GM12878 (cell line): Measurements from ENCODE around the gene FDX2. TPM values are rescaled to one million over a fixed set of nuclear protein-coding genes. Genes with fewer than 3 reads are reported as not detected.

Experiments
- ATAC-seq: fragments of 200-7000 bp; cut with Tn5 transposase; 3 replicates; pipeline ENCODE4 v1.9.1; 2020; ENCODE audit warnings: mild to moderate bottlenecking, moderate library complexity
- BruUV-seq: library from RNA; stranded (reverse); fragments of 400-500 nt; replicated peaks from 2 replicates; lab custom pipeline; 2021; lab: Mats Ljungman, UMichigan
- CTCF ChIA-PET: fragments of 300-600 bp; sonication (Branson Sonifier 250); formaldehyde crosslinking; extraction: SDS; loops from one replicate; lab custom pipeline; 2021; ENCODE audit warnings: inconsistent platforms; lab: Yijun Ruan, JAX
- POLR2A ChIA-PET: fragments of 350-600 bp; formaldehyde crosslinking; extraction: SDS; loops from one replicate; lab custom pipeline; 2021; ENCODE audit warnings: inconsistent platforms; lab: Charles Lee
- RAD21 ChIA-PET: fragments of 300-600 bp; sonication (Branson Sonifier 250); formaldehyde crosslinking; loops from one replicate; lab custom pipeline; 2023; ENCODE audit warnings: antibody characterized with exemption; ENCODE audit not compliant: unreplicated experiment; lab: Charles Lee
- SMC1A ChIA-PET: fragments of 300-600 bp; sonication (Branson Sonifier 250); formaldehyde crosslinking; loops from one replicate; lab custom pipeline; 2023; ENCODE audit not compliant: unreplicated experiment, uncharacterized antibody; lab: Charles Lee
- DNase-seq: peaks from one replicate; pipeline ENCODE4 v3.0.0-alpha.2; 2011; ENCODE audit warnings: low read depth, low spot score
- FAIRE-seq: peaks from 3 replicates; lab custom pipeline; 2011; peaks lifted over from hg19 to GRCh38; lab: Jason Lieb, UNC
- H2AFZ ChIP-seq: 2 replicates; pipeline ENCODE4 v1.6.0; 2011; ENCODE audit warnings: low read depth, low read length, control low read depth; ENCODE audit not compliant: control insufficient read depth
- H3K27ac ChIP-seq: 2 replicates; pipeline ENCODE4 v1.5.1; 2011; ENCODE audit warnings: control low read depth; ENCODE audit not compliant: control insufficient read depth, insufficient read depth
- H3K27me3 ChIP-seq, 2 experiments: replicated peaks in 1 of 2; 2 replicates each; pipeline versions ENCODE4 v1.6.0 to v1.6.1; 2011; ENCODE audit warnings: low read length in 1 of 2; ENCODE audit not compliant: control insufficient read depth in 2 of 2, insufficient read depth in 2 of 2
- H3K36me3 ChIP-seq, 2 experiments: 2 replicates each; pipeline ENCODE4 v1.5.1; 2011; ENCODE audit warnings: low read length in 1 of 2; ENCODE audit not compliant: control insufficient read depth in 2 of 2, insufficient read depth in 2 of 2
- H3K4me1 ChIP-seq: 2 replicates; pipeline ENCODE4 v1.6.1; 2011; ENCODE audit warnings: mild to moderate bottlenecking, low read length, moderate library complexity, mixed read lengths; ENCODE audit not compliant: control insufficient read depth, insufficient read depth
- H3K4me2 ChIP-seq: 2 replicates; pipeline ENCODE4 v1.6.0; 2011; ENCODE audit warnings: control low read depth; ENCODE audit not compliant: control insufficient read depth, insufficient read depth
- H3K4me3 ChIP-seq: fragments of 200-600 bp; sonication (generic); 2 replicates; pipeline ENCODE4 v1.5.1; 2016
- H3K79me2 ChIP-seq: 2 replicates; pipeline ENCODE4 v1.6.0; 2011; ENCODE audit warnings: low read length; ENCODE audit not compliant: control insufficient read depth, insufficient read depth
- H3K9ac ChIP-seq: 2 replicates; pipeline ENCODE4 v1.8.0; 2011; ENCODE audit warnings: low read length, control low read depth, mixed read lengths; ENCODE audit not compliant: control insufficient read depth, insufficient read depth
- H3K9me3 ChIP-seq: replicated peaks from 3 replicates; pipeline ENCODE4 v1.5.1; 2011; ENCODE audit warnings: mild to moderate bottlenecking, low read length; ENCODE audit not compliant: control insufficient read depth, insufficient read depth
- H4K20me1 ChIP-seq: 2 replicates; pipeline ENCODE4 v1.6.0; 2011; ENCODE audit not compliant: control insufficient read depth, insufficient read depth
- CREM ChIP-seq: IDR thresholded peaks from 2 replicates; pipeline ENCODE4 v1.6.1; 2014; ENCODE audit warnings: antibody characterized with exemption, low read depth
- EED ChIP-seq: sonication (generic); IDR thresholded peaks from 2 replicates; pipeline ENCODE4 v1.6.1; 2016; ENCODE audit warnings: antibody characterized with exemption, low read depth
- FOXM1 ChIP-seq: IDR thresholded peaks from 2 replicates; pipeline ENCODE4 v1.6.1; 2012; ENCODE audit warnings: low read depth, mild to moderate bottlenecking, inconsistent platforms, low read length, moderate library complexity
- HSF1 ChIP-seq: fragments of 150-350 bp; IDR thresholded peaks from 2 replicates; pipeline ENCODE4 v1.6.1; 2014; ENCODE audit warnings: mild to moderate bottlenecking, low read depth, low read length
- MEF2B ChIP-seq: fragments of 450-650 bp; IDR thresholded peaks from 2 replicates; pipeline ENCODE4 v1.6.1; 2018; ENCODE audit warnings: mild to moderate bottlenecking, moderate library complexity; ENCODE audit not compliant: partially characterized antibody, poor library complexity, severe bottlenecking
- WGBS: methylation state at CpG from one replicate; pipeline ENCODE4 v1.1.6; 2016; ENCODE audit warnings: low lambda C conversion rate; ENCODE audit not compliant: insufficient replicate concordance, insufficient coverage; ENCODE audit errors: missing lambda C conversion rate; 5-methylcytosine and 5-hydroxymethylcytosine counted together
- in situ Hi-C: fragments of 300-500 bp; cut with MboI; formaldehyde crosslinking; loops from 9 replicates; pipeline ENCODE4 v1.14.3; 2018; ENCODE audit warnings: mixed read lengths
- intact Hi-C: fragments of 100-400 bp; cut with micrococcal nuclease; formaldehyde crosslinking; loops from one replicate; pipeline ENCODE4 v1.14.2; 2022; ENCODE audit not compliant: unreplicated experiment
- polyA plus RNA-seq, 11 experiments: library from polyadenylated mRNA; depleted of rRNA in 4 of 11; unstranded in 6 of 11; stranded (reverse) in 5 of 11; fragments of >200 nt; fragmentation: Nextera tagmentation in 4 of 11; fragmentation: Illumina TruSeq in 1 of 11; extraction: Ambion mirVana in 4 of 11; extraction: Trizol in 1 of 11; gene quantifications; 1 replicate in 1 of 11; 2 replicates in 10 of 11; pipeline versions ENCODE4 v1.2.1 to v1.2.3, GENCODE V29; 2011 to 2016; ENCODE audit warnings: inconsistent platforms in 2 of 11, missing spikeins in 2 of 11, low read depth in 1 of 11
- total RNA-seq, 4 experiments: library from RNA; depleted of rRNA in 3 of 4; stranded (reverse); fragments of >200 nt in 3 of 4; fragmentation: Illumina TruSeq in 1 of 4; extraction: Trizol in 1 of 4; gene quantifications; 2 replicates each; pipeline versions ENCODE4 v1.2.1 to v1.2.3, GENCODE V29; 2013 to 2021
- TF ChIP-seq, protein P1 (sequence below), 3 experiments: IDR thresholded peaks in 2 of 3; conservative IDR thresholded peaks in 1 of 3; 2 replicates each; pipeline ENCODE4 v1.5.1; 2011; ENCODE audit warnings: low read depth in 3 of 3, low read length in 3 of 3, mild to moderate bottlenecking in 3 of 3, control low read depth in 2 of 3, moderate library complexity in 2 of 3, inconsistent platforms in 1 of 3, mixed read lengths in 1 of 3; ENCODE audit not compliant: control insufficient read depth in 2 of 3, insufficient read depth in 1 of 3; ENCODE audit errors: extremely low read depth in 1 of 3

The FDX2 gene
- total and polyA plus RNA-seq, 10 of the 15 experiments (the other 5 are each of a cell fraction or from before 2014, with no cell fraction given), result 1.4 to 50.4 (median 24.7) TPM

DNA sequence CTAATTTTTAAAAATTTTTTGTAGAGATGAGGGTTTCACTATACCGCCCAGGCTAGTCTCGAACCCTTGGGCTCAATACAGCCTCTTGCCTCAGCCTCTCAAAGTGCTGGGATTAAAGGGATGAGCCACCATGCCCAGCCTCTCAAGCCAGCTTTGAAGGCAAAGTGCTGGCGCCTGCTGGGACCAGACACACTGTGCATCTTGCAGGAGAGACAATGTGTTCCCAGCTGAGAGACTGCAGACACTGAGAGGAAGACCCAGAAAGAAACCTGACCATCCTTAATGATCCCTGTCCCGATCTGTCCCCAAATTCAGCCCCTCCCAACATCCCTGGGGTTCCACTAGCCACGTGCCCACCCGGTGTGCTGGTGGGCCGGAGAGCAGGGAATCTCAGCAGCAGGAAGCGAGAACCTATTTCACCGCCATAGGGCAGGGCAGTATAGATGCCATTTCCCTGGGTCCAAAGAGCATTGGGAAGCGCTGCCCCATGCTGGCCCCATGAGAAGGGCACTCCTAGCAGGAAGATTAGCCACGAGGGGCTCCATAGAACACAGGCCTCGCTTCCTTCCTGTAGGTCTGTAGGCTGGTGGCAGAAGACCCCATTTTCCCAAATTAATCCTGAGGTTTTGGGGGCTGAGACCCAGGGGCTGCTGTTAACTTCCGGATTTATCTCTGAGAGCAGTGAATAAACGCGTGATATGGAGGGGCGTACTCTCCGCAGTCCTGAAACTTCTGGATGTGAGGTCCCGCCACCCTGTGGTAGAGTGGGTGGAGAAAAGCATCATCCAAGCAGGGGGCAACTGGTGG, 16.5 kb upstream of the FDX2 start:
- Histone ChIP-seq H3K4me2 (peak overlapping the region; percentile 78), H3K4me1 (peaks cover 16% of the 10 kb centered on the region), H3K27ac (peak overlapping the region; percentile 92), H3K9me3 (no peaks in the 10 kb centered on the region), H2AFZ (no peak overlapping the region), H3K9ac (peak overlapping the region; percentile 95), H3K27me3 (no peaks in the 10 kb centered on the region), H3K79me2 (peaks cover 38% of the 10 kb centered on the region), H3K4me3 (peak overlapping the region; percentile 100), H4K20me1 (no peaks in the 10 kb centered on the region), H3K36me3 (peaks cover 19 to 33% of the 10 kb centered on the region in 2 experiments)
- intact Hi-C loops (loop anchor here (5.0 kb wide), 2 partner anchors 55 to 60 kb away; partner anchors contain the start of gene ICAM1), in situ Hi-C loops (no loop called here)
- DNase-seq, result no peak
- TF ChIP-seq FOXM1, result no peak
- 0 out of 2 replicates have a peak, but pooled peaks have one; percentile 5 for TF ChIP-seq CREM
- TF ChIP-seq MEF2B, result no peak
- TF ChIP-seq HSF1, result no peak
- TF ChIP-seq, protein P1, sequence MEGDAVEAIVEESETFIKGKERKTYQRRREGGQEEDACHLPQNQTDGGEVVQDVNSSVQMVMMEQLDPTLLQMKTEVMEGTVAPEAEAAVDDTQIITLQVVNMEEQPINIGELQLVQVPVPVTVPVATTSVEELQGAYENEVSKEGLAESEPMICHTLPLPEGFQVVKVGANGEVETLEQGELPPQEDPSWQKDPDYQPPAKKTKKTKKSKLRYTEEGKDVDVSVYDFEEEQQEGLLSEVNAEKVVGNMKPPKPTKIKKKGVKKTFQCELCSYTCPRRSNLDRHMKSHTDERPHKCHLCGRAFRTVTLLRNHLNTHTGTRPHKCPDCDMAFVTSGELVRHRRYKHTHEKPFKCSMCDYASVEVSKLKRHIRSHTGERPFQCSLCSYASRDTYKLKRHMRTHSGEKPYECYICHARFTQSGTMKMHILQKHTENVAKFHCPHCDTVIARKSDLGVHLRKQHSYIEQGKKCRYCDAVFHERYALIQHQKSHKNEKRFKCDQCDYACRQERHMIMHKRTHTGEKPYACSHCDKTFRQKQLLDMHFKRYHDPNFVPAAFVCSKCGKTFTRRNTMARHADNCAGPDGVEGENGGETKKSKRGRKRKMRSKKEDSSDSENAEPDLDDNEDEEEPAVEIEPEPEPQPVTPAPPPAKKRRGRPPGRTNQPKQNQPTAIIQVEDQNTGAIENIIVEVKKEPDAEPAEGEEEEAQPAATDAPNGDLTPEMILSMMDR (IDR thresholded peaks at IDR 0.05 in 2 of 3, conservative IDR thresholded peaks at IDR 0.05 in 1 of 3; ENCODE audit: control insufficient read depth in 2 of 3, extremely low read depth in 1 of 3, insufficient read depth in 1 of 3, low read depth in 3 of 3, low read length in 3 of 3), result no peak
- peak; percentile 30; the same call in 1 of the 2 replicates for TF ChIP-seq EED
- no peak for FAIRE-seq
- 22% methylated on average over 18 of the region's 18 CpGs for WGBS
- peak; percentile 17; the same call in 2 of the 3 replicates for ATAC-seq
- SMC1A ChIA-PET, result interaction anchor here (1.0 to 2.5 kb wide), 3 partner anchors 9 to 62 kb away, joined by 3 to 11 read pairs (median 4); partner anchors contain the start of gene ICAM1
- POLR2A ChIA-PET, result interaction anchor here (0.6 to 1.8 kb wide), 3 partner anchors 42 to 61 kb away, joined by 3 to 11 read pairs (median 3); partner anchors contain the start of gene ICAM5
- CTCF ChIA-PET, result interaction anchor here (0.6 to 2.9 kb wide), 4 partner anchors 48 to 58 kb away, joined by 3 to 15 read pairs (median 3); partner anchors contain the start of gene TYK2
- no TSS peak for BruUV-seq
- RAD21 ChIA-PET, result interaction anchor here (0.6 to 1.3 kb wide), 3 partner anchors 18 to 55 kb away, joined by 3 to 9 read pairs (median 3); no protein-coding TSS in a partner anchor
